A204.1 (cell line): ENCODE results near the gene DENND4B.

Experiments
- FAIRE-seq: peaks from 2 replicates; lab custom pipeline; 2012; peaks lifted over from hg19 to GRCh38; lab: Jason Lieb, UNC

DENND4B gene

DNA sequence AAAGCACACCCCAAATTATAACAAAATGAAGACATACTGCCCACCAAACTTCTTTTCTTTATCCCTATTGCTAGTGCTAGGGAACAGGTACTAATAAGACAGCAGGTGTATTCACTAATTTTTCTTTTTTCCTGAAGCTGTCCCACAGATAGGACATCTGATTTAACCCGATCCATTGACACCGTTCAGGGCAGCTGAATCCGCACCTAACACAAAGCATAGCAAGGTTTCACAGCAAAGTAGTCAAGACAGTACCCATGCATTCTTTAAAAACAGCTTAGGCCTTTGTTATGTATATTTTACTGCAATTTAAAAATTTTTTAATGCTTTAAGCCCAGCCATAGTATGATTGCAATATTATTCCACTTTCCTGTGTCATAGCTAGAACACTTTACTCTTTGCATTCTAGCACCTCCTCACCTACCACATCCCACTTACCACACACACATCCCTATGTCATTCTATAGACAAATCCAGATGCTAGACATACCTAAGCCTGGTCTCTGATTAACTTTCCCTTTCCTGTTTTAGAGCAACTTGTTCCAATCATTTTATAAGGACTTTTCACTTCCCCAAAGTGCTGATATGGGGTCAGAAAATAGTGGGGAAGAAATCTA lies 64.1 kb downstream of the DENND4B start:
- no peak for FAIRE-seq

DNA sequence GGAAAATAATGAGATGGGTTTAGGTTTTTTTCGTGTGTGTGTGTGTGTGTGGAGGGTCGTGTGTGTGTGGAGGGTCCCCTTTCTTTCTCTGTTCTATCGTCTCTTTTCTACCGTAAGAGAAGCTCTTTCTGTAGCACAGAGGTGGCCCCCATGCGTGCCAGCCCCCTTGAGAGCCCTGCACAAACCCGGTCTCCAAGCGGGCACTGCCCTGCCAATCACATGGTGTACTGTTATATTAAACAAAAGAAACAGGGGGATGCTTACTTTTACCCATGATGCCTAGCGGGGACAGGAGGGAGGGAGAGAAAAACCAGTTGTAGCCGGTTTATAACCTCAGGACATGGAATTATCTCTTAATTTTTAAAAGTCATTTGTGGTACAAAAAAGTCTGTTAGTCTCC lies 64.8 kb downstream of the DENND4B start:
- FAIRE-seq, result no peak

DNA sequence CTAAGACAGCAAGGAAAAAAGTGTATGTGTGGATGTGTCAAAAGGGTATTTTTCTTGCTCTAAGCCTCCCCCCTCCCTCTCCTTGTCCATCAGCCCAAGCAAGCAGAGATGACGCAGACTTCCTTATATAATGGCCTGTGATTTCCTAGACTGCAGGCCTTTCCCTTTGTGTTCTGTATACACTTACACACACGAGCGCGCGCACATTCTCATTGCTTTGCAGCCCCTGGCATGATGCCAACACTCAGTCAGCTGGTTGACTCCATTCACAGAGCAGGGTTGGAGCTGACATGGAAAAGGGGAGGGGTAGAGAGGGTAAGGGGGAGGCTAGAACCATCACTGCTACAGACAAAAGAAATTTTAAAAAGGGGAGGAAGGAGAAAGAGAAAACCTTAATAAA lies 65.6 kb downstream of the DENND4B start:
- no peak for FAIRE-seq

DNA sequence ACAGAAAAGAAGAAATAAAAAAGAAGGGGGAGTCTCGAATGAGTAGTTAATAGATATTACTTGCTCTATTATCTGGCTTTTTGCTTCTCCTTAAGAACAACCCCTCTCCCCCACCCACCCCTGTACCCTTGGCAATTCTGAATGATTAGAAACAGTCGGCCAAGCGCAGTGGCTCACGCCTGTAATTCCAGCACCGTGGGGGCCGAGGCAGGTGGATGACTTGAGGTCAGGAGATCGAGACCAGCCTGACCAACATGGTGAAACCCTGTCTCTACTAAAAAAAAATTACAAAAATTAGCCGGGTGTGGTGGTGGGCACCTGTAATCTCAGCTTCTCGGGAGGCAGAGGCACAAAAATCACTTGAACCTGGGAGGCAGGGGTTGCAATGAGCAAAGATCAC lies 66.5 kb downstream of the DENND4B start:
- FAIRE-seq, result no peak
